HFFc6 (cell line): ENCODE results near the gene CCNL2. TPM values are rescaled to one million over a fixed set of nuclear protein-coding genes. Genes with fewer than 3 reads are reported as not detected.

Experiments
- DNase-seq: peaks from one replicate; pipeline ENCODE4 v3.0.0-alpha.2; 2018
- H3K27ac Mint-ChIP-seq: 2 replicates; pipeline ENCODE4 v1.8.0; 2020; ENCODE audit warnings: mild to moderate bottlenecking, mixed read lengths
- H3K27me3 Mint-ChIP-seq: 2 replicates; pipeline ENCODE4 v1.8.0; 2021; ENCODE audit warnings: mild to moderate bottlenecking, moderate library complexity, mixed read lengths; ENCODE audit not compliant: insufficient read depth
- H3K36me3 Mint-ChIP-seq: 2 replicates; pipeline ENCODE4 v1.8.0; 2021; ENCODE audit warnings: low read depth, mixed read lengths
- H3K4me1 Mint-ChIP-seq: 2 replicates; pipeline ENCODE4 v1.8.0; 2020; ENCODE audit warnings: low read depth, mixed read lengths
- H3K4me3 Mint-ChIP-seq: 2 replicates; pipeline ENCODE4 v1.8.0; 2020; ENCODE audit warnings: mild to moderate bottlenecking, moderate library complexity, mixed read lengths
- H3K9me3 Mint-ChIP-seq: 2 replicates; pipeline ENCODE4 v1.8.0; 2020; ENCODE audit warnings: mild to moderate bottlenecking, mixed read lengths
- total RNA-seq, 6 experiments: library from RNA; stranded (reverse); fragmentation: NEBNext Ultra II Directional; extraction: Animal tissue kit (Norgen Biotek cat#: 25700); gene quantifications; 2 replicates in 1 of 6; 3 replicates in 5 of 6; pipeline ENCODE4 v1.2.3, GENCODE V29; 2021
- TF ChIP-seq, protein P1 (sequence below): fragments of 200-600 bp; sonication (generic); IDR thresholded peaks from 2 replicates; pipeline ENCODE4 v1.5.0; 2021; ENCODE audit warnings: antibody characterized with exemption, mild to moderate bottlenecking

Gene CCNL2
- total RNA-seq, 6 experiments from 2014 or later: 96.2 to 115 (median 104) TPM

DNA sequence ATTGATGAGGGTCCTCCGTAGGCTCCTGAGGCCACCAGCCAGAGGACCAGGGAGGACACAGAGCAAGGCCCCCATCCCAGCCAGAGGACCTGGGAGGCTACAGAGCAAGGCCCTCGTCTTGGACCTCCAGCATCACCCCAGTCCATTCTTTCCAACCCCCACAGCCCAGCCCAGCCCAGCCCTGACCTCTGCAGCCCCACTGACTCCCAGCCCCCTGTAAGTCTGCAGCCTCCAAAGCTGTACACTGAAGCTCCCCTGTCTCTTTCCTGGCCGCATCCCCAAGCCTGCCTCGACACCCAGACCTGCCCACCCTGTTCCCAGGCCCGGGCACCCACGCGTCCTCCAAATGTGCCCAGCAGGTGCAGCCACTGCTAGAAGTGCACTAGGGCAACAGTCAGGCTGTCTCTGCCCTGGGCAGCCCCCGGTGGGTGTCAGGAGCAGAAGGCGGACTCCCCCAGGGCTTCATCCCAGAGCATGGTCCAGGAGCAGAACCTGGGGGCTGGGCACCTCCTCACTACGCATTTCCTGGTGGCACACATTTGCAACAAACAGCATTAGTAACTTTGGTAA lies 52.0 kb downstream of the CCNL2 start:
- Mint-ChIP-seq H3K9me3 (no peaks in the 10 kb centered on the region), H3K27ac (peak overlapping the region; percentile 89), H3K27me3 (peaks cover 7% of the 10 kb centered on the region), H3K4me1 (peaks cover 32% of the 10 kb centered on the region), H3K36me3 (peaks cover under 1% of the 10 kb centered on the region; the same call in 1 of the 2 replicates), H3K4me3 (peak overlapping the region; percentile 91)
- DNase-seq: no peak
- TF ChIP-seq, protein P1, sequence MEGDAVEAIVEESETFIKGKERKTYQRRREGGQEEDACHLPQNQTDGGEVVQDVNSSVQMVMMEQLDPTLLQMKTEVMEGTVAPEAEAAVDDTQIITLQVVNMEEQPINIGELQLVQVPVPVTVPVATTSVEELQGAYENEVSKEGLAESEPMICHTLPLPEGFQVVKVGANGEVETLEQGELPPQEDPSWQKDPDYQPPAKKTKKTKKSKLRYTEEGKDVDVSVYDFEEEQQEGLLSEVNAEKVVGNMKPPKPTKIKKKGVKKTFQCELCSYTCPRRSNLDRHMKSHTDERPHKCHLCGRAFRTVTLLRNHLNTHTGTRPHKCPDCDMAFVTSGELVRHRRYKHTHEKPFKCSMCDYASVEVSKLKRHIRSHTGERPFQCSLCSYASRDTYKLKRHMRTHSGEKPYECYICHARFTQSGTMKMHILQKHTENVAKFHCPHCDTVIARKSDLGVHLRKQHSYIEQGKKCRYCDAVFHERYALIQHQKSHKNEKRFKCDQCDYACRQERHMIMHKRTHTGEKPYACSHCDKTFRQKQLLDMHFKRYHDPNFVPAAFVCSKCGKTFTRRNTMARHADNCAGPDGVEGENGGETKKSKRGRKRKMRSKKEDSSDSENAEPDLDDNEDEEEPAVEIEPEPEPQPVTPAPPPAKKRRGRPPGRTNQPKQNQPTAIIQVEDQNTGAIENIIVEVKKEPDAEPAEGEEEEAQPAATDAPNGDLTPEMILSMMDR: no peak

DNA sequence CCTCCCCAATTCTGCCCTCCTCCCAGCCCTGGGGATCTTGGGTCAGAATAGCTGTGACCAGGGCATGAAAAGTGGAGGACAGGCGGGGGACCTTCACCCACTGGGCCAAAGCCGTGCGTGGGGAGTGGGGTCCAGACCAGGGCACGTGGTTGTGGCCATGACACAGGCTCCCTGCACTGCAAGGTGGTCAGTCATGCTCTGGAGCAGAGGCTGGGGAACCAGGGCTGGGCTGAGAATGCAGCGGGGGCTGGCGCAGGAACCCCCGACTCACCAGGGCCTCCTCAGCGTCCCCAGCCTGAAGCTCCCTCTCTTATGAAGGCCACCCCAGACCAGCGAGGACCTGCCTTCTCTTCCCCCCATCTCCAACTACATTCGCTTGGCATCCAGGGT lies 52.6 kb downstream of the CCNL2 start:
- H3K9me3 Mint-ChIP-seq: no peaks in the 10 kb centered on the region
- peak overlapping the region; percentile 89 for H3K27ac Mint-ChIP-seq

DNA sequence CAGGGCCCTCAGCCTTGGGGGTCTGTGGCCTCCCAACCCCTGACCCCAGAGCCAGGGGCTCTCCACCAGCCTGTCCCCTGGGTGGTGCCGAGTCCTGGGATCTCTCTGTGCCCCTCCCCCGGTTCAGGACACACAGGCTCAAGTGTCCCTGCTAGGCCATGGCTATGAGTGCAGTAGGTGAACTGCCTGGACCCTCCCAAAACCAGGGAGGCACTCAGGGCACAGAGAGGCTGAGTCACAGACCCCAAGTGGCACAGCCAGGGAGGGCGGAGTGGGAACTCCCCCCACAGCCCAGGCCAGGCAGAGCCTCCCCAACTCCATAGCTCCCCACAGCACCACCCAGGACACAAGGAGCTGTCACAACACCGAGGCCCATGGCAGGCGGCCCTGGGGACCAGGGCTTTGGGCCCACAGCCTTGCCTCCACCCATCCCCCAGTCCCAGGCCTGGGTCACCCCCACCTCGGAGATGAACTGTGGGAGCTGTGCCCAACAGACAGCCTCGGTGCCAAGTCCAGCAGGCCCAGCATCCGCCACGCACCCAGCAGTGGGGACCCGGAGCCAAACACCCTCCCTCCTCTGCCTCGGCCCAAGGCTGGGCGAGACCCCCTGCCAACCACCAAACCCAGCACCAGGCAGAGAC lies 53.2 kb downstream of the CCNL2 start:
- peaks cover 5% of the 10 kb centered on the region for H3K27me3 Mint-ChIP-seq
- peak overlapping the region; percentile 89 for H3K27ac Mint-ChIP-seq
- DNase-seq: no peak
- TF ChIP-seq, protein P1: no peak
- peaks cover 29% of the 10 kb centered on the region for H3K4me1 Mint-ChIP-seq
- peaks cover 4% of the 10 kb centered on the region for H3K36me3 Mint-ChIP-seq
- peak overlapping the region; percentile 91 for H3K4me3 Mint-ChIP-seq
- no peaks in the 10 kb centered on the region for H3K9me3 Mint-ChIP-seq

More for the DNA sequence above, 52.6 kb downstream of the CCNL2 start:
- no peak for DNase-seq
- TF ChIP-seq, protein P1: no peak
- Mint-ChIP-seq H3K4me1 (peaks cover 29% of the 10 kb centered on the region), H3K36me3 (no peaks in the 10 kb centered on the region), H3K4me3 (peak overlapping the region; percentile 91), H3K27me3 (peaks cover 5% of the 10 kb centered on the region)

DNA sequence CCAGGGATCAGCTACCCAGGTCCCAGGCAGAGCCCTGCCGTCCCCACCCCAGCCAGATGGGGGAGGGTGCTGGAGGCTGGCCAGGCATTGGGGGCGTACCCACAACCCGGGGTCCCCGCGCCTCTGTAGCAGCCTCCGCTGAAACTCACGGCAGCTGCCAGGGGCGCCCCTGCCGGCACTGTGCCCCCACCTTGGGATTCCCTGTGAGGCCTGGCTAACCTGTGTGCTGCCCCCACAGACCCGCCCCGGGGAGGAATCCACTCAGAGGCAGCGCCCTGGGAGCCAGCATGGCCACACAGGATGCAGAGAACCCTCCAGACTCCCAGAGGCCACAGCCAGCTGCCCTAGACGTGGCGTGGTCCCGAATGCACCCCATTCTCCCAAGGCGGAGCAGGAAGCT lies 53.8 kb downstream of the CCNL2 start:
- H3K4me1 Mint-ChIP-seq: peaks cover 29% of the 10 kb centered on the region
- H3K27me3 Mint-ChIP-seq: peaks cover 7% of the 10 kb centered on the region
- H3K36me3 Mint-ChIP-seq: peaks cover 10% of the 10 kb centered on the region

DNA sequence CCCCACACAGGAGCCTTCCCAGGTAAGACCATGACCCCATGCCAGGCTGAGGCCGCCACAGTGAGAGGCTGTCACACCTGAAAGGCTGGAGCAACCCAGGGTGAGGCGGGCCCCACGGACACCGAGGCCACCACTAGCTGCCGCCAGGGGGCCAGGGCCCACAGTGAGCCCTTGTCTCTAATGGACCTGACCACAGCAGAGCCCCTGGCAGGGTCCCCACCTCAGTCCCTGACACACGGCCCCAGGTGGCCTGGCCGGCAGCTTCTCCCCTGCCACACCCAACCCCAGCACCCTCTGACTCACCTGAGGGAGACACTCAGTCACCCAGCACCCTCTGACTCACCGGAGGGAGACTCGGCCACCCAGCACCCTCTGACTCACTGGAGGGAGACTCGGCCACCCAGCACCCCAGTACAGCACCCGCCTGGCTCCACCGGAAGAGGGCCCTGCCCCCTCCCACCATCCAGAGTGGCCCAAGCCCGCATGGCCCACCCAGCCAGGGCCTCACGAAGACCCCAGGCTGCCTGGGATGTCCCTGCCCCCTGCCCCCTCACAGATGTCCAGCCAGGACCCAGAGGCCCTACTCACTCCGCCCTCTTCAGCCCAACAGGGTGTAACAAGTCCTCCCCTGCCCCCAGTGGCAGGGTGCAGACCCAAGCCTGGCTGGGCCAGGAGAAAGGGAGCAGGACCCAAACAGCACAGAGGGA lies 54.3 kb downstream of the CCNL2 start:
- TF ChIP-seq, protein P1: peak; percentile 74
- peak overlapping the region; percentile 64 for H3K4me3 Mint-ChIP-seq
- H3K9me3 Mint-ChIP-seq: no peaks in the 10 kb centered on the region
- DNase-seq: peak; percentile 87
- H3K27ac Mint-ChIP-seq: peak overlapping the region; percentile 89
- H3K36me3 Mint-ChIP-seq: peaks cover 11% of the 10 kb centered on the region
- H3K27me3 Mint-ChIP-seq: peaks cover 7% of the 10 kb centered on the region
- peaks cover 29% of the 10 kb centered on the region for H3K4me1 Mint-ChIP-seq

More for the DNA sequence above, 53.8 kb downstream of the CCNL2 start:
- peak overlapping the region; percentile 91; the same call in 1 of the 2 replicates for H3K4me3 Mint-ChIP-seq
- TF ChIP-seq, protein P1: no peak
- peak overlapping the region; percentile 89 for H3K27ac Mint-ChIP-seq
- H3K9me3 Mint-ChIP-seq: no peaks in the 10 kb centered on the region
- no peak for DNase-seq
